Osteoblast (primary cell): ENCODE data around the gene WWOX. TPM values are rescaled to one million over a fixed set of nuclear protein-coding genes. Genes with fewer than 3 reads are reported as not detected.

Source experiments
- DNase-seq: peaks from one replicate; pipeline ENCODE4 v3.0.0; 2011; ENCODE audit warnings: low spot score, mixed read lengths; ENCODE audit not compliant: insufficient read length; ENCODE audit errors: missing footprints
- H2AFZ ChIP-seq: 2 replicates; pipeline ENCODE4 v1.6.0; 2011; ENCODE audit warnings: mild to moderate bottlenecking, low read length
- H3K27ac ChIP-seq: 2 replicates; pipeline ENCODE4 v1.5.1; 2011; ENCODE audit warnings: mild to moderate bottlenecking, low read depth, low read length, moderate library complexity
- H3K27me3 ChIP-seq: 2 replicates; pipeline ENCODE4 v1.6.0; 2012; ENCODE audit warnings: mild to moderate bottlenecking, control low read depth, inconsistent platforms, low read length, moderate library complexity; ENCODE audit not compliant: insufficient read depth
- H3K36me3 ChIP-seq: 2 replicates; pipeline ENCODE4 v1.5.1; 2011; ENCODE audit warnings: mild to moderate bottlenecking, low read length, control low read depth, moderate library complexity; ENCODE audit not compliant: insufficient read depth
- H3K4me1 ChIP-seq: 2 replicates; pipeline ENCODE4 v1.5.1; 2011; ENCODE audit warnings: mild to moderate bottlenecking, low read length, control low read depth, moderate library complexity; ENCODE audit not compliant: insufficient read depth
- H3K4me2 ChIP-seq: 2 replicates; pipeline ENCODE4 v1.6.0; 2011; ENCODE audit warnings: mild to moderate bottlenecking, low read length; ENCODE audit not compliant: insufficient read depth
- H3K4me3 ChIP-seq: fragments of 200-600 bp; sonication (generic); 3 replicates; pipeline ENCODE4 v1.5.1; 2012; ENCODE audit warnings: mild to moderate bottlenecking, low read length, inconsistent platforms; ENCODE audit not compliant: insufficient read depth
- H3K79me2 ChIP-seq: 2 replicates; pipeline ENCODE4 v1.6.0; 2012; ENCODE audit warnings: mild to moderate bottlenecking, low read length, control low read depth, inconsistent platforms; ENCODE audit not compliant: insufficient read depth
- H3K9me3 ChIP-seq: 2 replicates; pipeline ENCODE4 v1.5.1; 2011; ENCODE audit warnings: low read depth, low read length, control low read depth
- H4K20me1 ChIP-seq: 2 replicates; pipeline ENCODE4 v1.6.0; 2012; ENCODE audit warnings: mild to moderate bottlenecking, low read length, control low read depth; ENCODE audit not compliant: insufficient read depth
- CTCF ChIP-seq: IDR thresholded peaks from 2 replicates; pipeline ENCODE4 v1.5.1; 2011; ENCODE audit warnings: mild to moderate bottlenecking, low read depth, low read length, moderate library complexity; ENCODE audit errors: extremely low read depth
- total RNA-seq: library from RNA; depleted of rRNA; stranded (reverse); fragments of >200 nt; gene quantifications from 2 replicates; pipeline ENCODE4 v1.2.3, GENCODE V29; 2012

WWOX gene
- total RNA-seq, 1 donor = 23.9 TPM

GRCh38 chr16:78184238-78185183 lies 85.1 kb downstream of the WWOX start:
- H3K27ac ChIP-seq = no peak overlapping the region
- H4K20me1 ChIP-seq = no peaks in the 10 kb centered on the region
- peaks cover 7% of the 10 kb centered on the region for H3K27me3 ChIP-seq
- TF ChIP-seq CTCF = no peak
- H3K4me2 ChIP-seq = peak overlapping the region; percentile 75
- peaks cover 3% of the 10 kb centered on the region for H3K4me1 ChIP-seq
- H3K4me3 ChIP-seq = peak overlapping the region; percentile 57
- peak overlapping the region; percentile 70 for H2AFZ ChIP-seq
- H3K9me3 ChIP-seq = no peaks in the 10 kb centered on the region
- DNase-seq = no peak
- no peaks in the 10 kb centered on the region for H3K36me3 ChIP-seq
- no peaks in the 10 kb centered on the region for H3K79me2 ChIP-seq

GRCh38 chr16:78189121-78189520 lies 89.7 kb downstream of the WWOX start:
- no peak overlapping the region for H3K27ac ChIP-seq

GRCh38 chr16:78192734-78193488 lies 93.5 kb downstream of the WWOX start:
- Histone ChIP-seq H3K27ac (no peak overlapping the region), H3K27me3 (no peaks in the 10 kb centered on the region), H3K4me3 (no peak overlapping the region), H2AFZ (no peak overlapping the region), H3K9me3 (no peaks in the 10 kb centered on the region), H3K79me2 (no peaks in the 10 kb centered on the region), H4K20me1 (no peaks in the 10 kb centered on the region), H3K4me1 (no peaks in the 10 kb centered on the region), H3K4me2 (no peak overlapping the region), H3K36me3 (no peaks in the 10 kb centered on the region)
- TF ChIP-seq CTCF = no peak
- DNase-seq = no peak

More at GRCh38 chr16:78189121-78189520, 89.7 kb downstream of the WWOX start:
- TF ChIP-seq CTCF = no peak
- no peaks in the 10 kb centered on the region for H3K9me3 ChIP-seq
- no peak overlapping the region for H2AFZ ChIP-seq
- H3K79me2 ChIP-seq = no peaks in the 10 kb centered on the region
- no peak overlapping the region for H3K4me3 ChIP-seq
- H3K4me2 ChIP-seq = no peak overlapping the region
- H4K20me1 ChIP-seq = no peaks in the 10 kb centered on the region
- H3K36me3 ChIP-seq = no peaks in the 10 kb centered on the region
- peaks cover under 1% of the 10 kb centered on the region for H3K27me3 ChIP-seq
- no peak for DNase-seq
- H3K4me1 ChIP-seq = peaks cover under 1% of the 10 kb centered on the region

- no peak for DNase-seq
- H2AFZ ChIP-seq = no peak overlapping the region
- no peaks in the 10 kb centered on the region for H4K20me1 ChIP-seq
- no peaks in the 10 kb centered on the region for H3K27me3 ChIP-seq
- no peak overlapping the region for H3K4me2 ChIP-seq
- TF ChIP-seq CTCF = no peak
- no peaks in the 10 kb centered on the region for H3K79me2 ChIP-seq
- no peaks in the 10 kb centered on the region for H3K4me1 ChIP-seq
- H3K9me3 ChIP-seq = no peaks in the 10 kb centered on the region
- no peaks in the 10 kb centered on the region for H3K36me3 ChIP-seq
- H3K27ac ChIP-seq = no peak overlapping the region
- no peak overlapping the region for H3K4me3 ChIP-seq
Observed at GRCh38 chr16:78194948-78195347, 95.5 kb downstream of the WWOX start.
